Measurements from ENCODE around the gene P2RX6.
"Not testable (repeated sequence)": the region's sequence is repeated elsewhere in the genome, so short reads cannot be mapped to it uniquely, and the experiment has no call there.

Gene P2RX6

GRCh38 chr22:21055880-21056319 is 40.9 kb downstream of the P2RX6 start:
- DNase-seq, result no peak

GRCh38 chr22:21060363-21060762 is 45.4 kb downstream of the P2RX6 start:
- DNase-seq, result not testable (repeated sequence)

GRCh38 chr22:21061660-21062321 is 46.8 kb downstream of the P2RX6 start:
- not testable (repeated sequence) for DNase-seq

- DNase-seq, result not testable (repeated sequence)
These were observed 49.5 kb downstream of the P2RX6 start for GRCh38 chr22:21064425-21064824.

- DNase-seq, result no peak
These were observed 50.2 kb downstream of the P2RX6 start for GRCh38 chr22:21064917-21065864.

GRCh38 chr22:21067075-21067900 is 52.3 kb downstream of the P2RX6 start:
- DNase-seq, result no peak

GRCh38 chr22:21067901-21068680 is 53.1 kb downstream of the P2RX6 start:
- no peak for DNase-seq

GRCh38 chr22:21068681-21069276 is 53.8 kb downstream of the P2RX6 start:
- DNase-seq, result no peak

- no peak for DNase-seq
These were observed 54.4 kb downstream of the P2RX6 start for GRCh38 chr22:21069375-21069774.

GRCh38 chr22:21070690-21071615 is 56.0 kb downstream of the P2RX6 start:
- no peak for DNase-seq

GRCh38 chr22:21071796-21072195 is 56.8 kb downstream of the P2RX6 start:
- not testable (repeated sequence) for DNase-seq

- DNase-seq, result no peak
These were observed 58.1 kb downstream of the P2RX6 start for GRCh38 chr22:21073023-21073422.

GRCh38 chr22:21073482-21073881 is 58.5 kb downstream of the P2RX6 start:
- DNase-seq, result no peak

GRCh38 chr22:21074102-21074715 is 59.2 kb downstream of the P2RX6 start:
- no peak for DNase-seq

- no peak for DNase-seq
These were observed 60.7 kb downstream of the P2RX6 start for GRCh38 chr22:21075516-21076138.

GRCh38 chr22:21076912-21077625 is 62.1 kb downstream of the P2RX6 start:
- DNase-seq, result no peak

All from activated naive CD4-positive, alpha-beta T cell (primary cell).